Bone marrow (tissue), 2 donors: ENCODE measurements around the gene TBC1D7.

Experiments used
- DNase-seq, 2 donors: peaks; one replicate each; lab custom pipeline; 2025; lab: John Stamatoyannopoulos, UW

The TBC1D7 gene

DNA sequence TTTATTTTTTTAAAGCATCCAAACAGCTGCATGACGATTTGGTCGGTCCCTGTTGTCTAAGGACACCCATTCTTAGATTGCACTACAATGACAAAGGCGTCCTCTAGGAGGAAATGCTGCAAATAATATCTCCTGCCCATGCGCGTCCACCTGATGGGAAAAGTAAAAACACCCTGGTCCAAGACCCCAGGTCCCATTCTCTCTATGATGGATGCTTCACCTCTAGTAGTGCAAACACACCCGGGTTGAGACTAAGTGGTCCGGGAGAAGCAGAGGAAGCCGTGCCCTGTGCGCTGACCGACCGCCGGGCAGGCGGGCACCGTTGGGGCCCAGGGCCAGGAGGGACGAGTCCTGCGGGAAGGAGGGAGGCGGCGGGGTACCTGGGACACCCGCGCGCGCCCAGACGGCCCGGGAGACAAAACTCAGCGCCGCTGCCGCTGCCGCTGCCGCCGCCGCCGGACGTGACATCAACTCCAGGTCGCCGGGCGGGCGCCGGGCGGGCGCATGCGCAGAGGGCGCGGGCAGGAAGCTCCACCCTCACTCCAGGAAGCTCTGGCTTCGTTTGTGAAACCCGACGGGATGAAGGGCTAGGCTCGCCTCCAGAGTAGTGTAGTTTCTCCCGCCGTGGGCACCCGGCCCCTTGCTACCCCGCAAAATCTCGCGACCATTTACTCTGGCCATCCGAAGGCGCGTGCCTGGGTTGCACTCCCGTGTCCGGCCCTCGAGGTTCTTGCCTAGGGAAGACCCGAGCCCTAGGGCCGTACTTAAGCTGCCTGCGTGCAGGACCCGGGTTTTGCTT lies at the start of gene TBC1D7:
TSS of gene TBC1D7 (minus strand) at position 462 of the 799 bp plus-strand sequence. CDS start 1,639 bp downstream, outside the sequence.
- DNase-seq = peak; percentile 79 to 85

DNA sequence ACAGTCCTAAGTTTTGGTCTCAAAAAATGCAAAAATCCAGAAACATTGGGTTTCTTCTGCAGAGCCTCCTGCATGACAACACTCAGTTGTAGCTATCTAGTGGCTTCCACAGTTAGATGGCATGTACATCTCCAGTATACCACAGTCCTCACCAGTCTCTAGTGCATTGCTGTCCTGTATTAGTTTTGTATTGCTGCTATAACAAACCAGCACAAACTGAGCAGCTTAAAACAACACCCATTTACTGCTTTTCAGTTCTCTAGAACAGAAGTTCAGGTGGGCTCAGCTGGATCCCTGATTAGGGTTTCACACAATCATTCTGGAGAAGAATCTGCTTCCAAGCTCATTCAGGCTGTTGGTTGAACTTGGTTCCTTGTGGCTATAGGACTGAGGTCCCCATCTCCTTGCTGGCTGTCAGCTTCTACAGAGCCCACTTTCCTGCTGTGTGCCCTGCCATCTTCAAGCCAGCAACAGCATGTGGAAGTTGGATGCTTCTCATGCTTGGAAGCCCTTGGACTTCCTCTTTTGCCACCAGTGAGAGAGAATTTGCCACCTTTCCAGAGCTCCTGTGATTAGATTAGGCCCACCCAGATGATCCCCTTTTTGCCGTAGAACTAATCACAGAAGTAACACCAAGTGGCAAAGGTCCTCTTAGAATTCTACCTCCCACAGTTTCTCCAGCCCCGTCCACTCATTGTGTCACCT lies 48.9 kb upstream of the TBC1D7 start:
- no peak for DNase-seq

DNA sequence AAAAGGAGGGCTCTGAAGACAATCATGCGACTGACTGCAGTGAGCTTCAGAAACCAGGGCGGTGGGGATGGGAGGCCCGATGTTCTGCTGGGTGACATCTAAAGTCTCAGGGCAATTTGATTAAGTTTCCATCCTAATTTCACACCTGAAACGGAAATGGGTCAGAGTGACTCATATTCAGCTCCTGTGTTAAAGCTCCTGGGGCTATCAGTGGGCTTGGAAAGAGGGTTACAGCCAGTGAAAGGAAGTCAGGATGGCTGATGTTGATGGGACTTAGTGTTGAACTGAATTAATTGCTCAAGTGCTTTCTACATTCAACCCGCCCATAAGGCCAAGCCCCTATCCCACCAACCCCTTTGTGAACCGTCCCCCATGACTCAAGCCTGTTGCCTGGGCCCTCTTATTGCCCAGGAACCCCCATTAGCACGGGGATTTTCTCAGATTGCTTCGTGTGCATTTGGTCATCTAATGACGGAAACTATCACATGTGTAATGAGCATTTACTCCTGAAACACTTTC lies 47.1 kb upstream of the TBC1D7 start:
- DNase-seq = no peak

DNA sequence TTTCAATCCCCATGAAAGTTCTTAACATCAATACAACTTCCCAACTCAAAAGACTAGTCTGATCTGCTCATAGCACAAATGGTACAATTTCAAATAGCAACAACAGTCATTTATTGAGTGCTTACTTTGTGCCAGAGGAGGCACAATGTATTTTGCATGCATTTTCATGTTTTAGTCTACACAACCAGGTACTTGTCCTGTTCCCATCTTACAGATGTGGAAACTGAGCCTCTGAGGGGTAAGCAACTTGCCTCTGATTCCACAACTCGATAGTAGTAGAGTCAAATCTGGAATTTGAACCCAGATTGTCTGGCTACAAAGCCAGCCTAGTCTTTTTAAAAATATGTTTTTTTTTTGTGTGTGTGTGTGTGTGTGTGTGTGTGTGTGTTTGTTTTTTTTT lies 45.6 kb upstream of the TBC1D7 start:
- no peak for DNase-seq

DNA sequence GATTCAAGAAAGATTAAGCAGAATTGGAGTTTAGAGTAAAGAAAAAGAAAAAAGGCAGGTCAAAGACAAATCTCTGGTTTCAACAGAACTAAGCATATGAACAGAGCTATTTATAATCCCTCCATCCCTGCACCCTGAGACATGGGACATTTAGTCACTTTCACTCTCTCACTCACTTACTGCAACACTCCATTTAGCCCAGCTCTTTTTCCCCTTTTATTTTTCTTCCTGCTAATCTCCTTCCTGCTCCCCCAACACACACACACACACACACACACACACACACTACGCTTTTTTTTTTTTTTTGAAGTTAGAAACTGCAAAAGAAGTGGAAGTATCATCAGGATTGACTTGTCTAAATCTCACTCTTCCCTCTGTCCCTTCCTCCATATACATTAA lies 45.1 kb upstream of the TBC1D7 start:
- DNase-seq = peak in 1 of 2 donors; percentile 11

DNA sequence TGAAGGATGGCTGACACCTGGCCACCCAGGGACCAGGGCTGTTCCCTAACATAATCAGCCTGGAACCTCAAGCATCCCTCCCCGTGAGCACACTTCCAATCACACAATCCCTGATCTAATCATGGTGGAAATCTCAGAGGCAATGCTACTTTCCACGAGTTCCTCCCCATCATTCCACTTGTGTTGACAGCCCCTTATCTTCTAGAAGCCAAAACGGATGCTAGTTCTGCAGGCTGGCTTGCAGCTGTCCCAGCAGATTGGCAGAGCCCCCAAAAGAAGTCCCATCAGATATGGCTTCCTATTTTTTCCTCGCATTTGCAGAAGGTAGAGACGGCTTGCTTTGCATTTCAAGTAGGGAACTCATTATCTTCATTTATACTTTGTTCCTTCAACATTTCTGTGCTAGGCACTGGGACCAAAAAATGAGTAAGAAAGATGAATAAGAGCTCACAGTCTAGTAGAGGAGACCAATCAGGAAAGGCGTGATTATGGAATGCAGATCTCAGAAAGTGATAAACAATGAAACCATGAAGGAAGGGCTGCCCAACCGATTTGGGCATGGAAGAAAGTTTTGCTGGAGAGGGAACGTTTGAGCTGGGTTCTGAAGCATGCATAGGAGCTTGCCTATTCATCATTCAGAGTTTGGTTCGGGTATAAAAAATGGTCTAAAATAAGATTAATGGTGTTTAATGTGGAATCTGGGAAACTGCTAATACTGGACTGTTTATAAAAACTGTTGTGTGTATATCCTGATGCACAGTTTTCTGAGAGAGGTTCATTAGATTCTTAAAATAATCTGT lies 44.6 kb upstream of the TBC1D7 start:
- no peak for DNase-seq

DNA sequence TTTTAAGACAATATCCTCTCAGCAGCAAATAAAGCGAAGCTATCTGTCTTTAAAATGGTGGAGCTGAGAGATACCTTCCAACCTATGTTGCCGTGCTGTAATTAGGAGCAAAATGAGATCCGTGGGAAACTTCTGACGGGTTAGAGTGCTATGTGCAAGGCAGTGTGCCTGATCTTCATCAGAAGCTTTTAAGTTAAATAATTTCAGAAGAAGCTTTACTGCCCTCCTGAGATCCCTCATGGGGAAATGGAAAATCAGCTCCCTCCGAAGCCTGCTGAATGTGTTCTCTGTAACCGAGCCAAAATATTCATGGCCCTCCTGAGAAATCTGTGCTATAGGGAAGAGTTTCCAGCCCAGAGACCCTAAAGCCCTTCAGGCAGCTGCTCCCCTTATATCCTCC lies 43.7 kb upstream of the TBC1D7 start:
- no peak for DNase-seq

DNA sequence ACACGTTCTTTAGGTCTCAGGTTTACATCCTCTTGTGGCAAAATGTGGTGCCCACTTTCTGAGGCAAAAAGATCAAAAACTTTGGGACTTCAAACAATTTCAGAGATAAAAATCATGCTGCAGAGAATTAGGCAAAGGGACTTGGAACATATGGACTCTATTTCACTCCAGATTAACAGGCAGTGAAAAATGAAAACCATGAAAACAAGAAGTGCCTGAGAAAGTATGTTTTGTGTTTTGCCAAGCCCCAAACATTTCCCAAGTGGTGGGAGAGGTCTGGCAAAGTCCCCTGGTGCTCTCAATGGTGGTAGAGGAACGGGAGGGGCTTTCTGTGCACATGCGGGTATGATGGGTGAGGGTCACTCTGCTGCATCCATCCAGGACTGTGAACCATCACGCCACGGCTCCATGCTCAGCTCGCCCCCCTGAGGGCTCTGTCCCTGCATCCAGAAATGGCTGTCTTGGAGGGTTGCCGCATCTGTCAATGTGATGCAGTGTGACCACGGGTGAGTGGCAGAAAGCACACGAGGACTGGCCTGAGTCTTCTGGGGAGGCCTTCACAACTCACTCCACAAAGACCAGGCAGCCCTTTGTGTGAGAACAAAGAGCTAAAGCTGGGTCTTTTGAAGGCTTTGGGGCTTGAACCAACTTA lies 43.2 kb upstream of the TBC1D7 start:
- no peak for DNase-seq

DNA sequence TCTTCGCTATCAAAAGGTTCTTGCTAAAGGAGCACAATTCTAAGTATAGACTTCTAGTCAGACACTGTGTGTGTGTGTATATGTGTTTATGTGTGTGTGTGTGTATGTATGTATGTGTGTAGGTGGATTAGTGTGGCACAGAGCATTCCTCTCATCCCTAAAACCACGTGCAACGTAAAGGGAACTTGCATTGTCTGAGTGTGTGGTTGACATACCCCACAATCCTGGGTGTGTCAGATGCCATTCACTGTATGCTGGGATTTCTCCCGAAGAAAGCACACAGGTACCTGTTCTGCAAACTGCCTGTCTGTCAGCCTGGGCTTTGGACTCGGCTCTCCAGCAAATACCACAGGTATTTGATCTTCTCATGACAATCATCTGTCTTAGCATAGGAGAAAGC lies 42.3 kb upstream of the TBC1D7 start:
- no peak for DNase-seq

DNA sequence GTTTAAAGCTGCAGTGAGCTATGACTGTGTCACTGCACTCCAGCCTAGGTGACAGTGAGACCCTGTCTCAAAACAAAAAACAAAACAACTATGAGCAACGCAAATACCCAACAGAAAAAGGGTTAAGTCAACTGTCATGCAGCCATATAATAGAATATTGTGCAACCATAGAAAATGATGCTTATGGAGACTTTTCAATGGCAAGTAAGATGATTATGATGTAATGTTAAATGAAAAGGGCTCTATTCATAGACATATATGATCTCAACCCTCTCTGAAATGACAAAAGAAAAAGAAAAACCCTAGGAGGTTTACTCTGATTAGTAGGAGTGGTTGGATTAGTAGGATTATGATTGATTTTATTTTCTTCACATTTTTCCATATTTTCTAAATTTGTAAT lies 41.3 kb upstream of the TBC1D7 start:
- no peak for DNase-seq

DNA sequence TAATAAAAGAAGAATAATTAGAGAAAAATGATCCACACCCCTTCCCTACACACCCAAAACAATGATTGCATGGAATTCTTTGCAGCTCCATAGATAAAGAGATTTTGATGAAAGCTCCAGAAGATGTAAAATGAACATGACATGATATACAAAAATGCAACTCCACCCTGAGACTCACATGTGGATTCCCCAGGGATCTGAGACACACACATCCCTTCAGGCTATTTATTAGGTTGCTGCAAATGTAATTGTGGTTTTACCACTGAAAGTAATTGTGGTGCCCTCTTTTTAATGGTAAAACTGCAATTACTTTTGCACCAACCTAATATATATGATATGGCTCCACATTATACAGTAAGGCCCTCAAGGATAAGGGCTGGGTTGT lies 40.4 kb upstream of the TBC1D7 start:
- no peak for DNase-seq

DNA sequence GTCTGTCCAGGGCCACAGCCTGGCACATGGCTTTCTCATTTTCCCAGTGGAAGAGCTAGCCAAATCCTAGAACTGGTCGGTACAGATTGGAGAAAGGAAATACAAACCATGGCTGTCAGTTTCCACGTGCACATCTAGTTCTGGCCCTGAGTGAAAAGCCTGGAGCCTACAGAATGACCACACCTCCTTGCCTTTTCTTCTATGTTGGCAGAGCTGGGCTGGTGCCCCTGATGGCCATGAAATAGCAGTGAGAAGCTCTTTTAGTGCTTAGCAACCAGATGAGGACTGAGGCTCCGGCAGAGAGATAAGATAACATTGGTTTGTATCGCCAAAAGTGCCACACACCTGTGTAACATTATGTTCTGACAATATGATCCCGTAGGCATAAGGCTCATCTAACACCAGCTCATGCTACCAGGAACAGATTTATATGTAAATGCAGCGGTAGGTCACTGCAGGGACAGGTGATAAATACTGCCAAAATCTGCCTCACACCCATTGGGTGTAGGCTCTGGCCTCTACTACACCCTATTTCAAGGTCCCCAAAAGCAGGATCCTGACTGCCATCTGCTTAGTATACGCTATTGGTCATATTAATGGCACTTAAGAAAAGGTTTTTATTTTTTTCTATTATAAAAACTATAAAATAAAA lies 39.9 kb upstream of the TBC1D7 start:
- no peak for DNase-seq

DNA sequence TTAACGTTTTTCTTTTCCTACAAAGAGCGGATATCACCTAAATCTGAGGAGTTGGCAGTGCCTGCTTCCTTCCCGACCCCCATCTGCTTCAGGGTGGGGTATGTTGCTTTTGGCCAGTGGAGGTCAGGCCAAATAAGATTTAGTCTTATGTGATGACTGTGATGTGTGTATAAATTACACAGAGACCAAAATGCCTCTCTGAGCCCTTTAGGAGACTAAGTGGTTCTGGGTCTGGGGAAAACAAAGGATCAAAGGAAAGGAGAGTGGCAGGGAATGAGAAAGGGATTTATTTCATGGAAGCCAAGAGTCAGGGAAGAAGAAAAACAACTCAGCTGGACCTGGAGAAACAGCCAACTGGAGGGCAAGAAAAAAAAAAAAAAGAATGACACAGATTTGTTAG lies 39.1 kb upstream of the TBC1D7 start:
- no peak for DNase-seq

DNA sequence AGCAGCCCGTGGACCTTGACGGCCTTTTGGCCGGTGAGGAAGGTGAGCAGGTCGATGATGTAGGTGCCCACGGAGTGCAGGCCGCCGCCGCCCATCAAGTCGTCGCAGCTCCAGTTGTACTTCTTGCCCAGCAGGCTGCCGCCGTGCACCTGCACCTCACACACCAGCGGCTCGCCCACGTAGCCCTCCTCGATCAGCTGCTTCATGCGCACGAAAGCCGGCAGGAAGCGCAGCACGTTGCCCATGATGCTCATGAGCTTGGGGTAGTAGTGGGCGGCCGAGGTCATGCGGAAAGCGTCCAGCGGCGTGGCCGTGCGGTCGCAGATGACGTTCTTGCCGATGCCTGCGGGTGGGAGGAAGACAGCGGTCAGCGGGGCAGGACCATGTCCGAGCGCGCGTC lies 37.0 kb upstream of the TBC1D7 start:
- DNase-seq = no peak

DNA sequence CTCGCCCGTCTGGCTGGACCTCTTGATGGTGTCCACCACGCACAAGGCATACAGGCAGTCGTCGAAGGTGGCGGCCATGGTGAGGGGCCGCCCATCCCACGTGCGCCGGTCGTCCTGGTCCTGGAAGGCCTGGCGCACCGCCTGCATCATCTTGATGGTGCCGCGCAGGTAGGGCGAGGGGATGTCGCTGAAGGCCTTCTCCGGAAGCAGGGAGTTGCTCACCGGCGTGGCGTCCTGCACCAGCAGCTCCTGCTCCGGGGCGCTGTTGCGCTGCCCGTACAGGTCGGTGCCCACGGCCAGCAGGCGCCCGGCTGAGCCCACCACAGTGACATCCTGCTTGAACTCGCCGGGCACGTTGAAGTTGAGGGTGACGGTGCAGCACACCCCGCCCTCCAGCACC lies 36.5 kb upstream of the TBC1D7 start:
- DNase-seq = no peak

DNA sequence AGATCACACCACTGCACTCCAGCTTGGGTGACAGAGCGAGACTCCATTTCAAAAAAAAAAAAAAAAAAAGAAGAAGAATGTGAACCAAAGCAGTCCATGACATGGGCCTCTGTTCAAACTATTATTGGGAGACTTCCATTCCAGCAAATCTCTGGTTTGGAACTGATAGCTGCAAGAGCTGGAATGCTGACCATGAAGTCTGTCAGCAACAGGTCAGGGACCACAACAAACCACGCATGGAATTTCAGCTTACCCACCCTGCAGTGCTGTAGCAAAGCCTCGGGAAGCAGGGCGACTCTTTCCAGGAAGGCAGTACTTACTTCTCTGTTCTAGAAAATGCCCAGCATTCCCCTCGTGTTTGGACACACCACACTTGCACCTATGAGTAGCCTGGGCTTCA lies 34.1 kb upstream of the TBC1D7 start:
- DNase-seq = no peak

DNA sequence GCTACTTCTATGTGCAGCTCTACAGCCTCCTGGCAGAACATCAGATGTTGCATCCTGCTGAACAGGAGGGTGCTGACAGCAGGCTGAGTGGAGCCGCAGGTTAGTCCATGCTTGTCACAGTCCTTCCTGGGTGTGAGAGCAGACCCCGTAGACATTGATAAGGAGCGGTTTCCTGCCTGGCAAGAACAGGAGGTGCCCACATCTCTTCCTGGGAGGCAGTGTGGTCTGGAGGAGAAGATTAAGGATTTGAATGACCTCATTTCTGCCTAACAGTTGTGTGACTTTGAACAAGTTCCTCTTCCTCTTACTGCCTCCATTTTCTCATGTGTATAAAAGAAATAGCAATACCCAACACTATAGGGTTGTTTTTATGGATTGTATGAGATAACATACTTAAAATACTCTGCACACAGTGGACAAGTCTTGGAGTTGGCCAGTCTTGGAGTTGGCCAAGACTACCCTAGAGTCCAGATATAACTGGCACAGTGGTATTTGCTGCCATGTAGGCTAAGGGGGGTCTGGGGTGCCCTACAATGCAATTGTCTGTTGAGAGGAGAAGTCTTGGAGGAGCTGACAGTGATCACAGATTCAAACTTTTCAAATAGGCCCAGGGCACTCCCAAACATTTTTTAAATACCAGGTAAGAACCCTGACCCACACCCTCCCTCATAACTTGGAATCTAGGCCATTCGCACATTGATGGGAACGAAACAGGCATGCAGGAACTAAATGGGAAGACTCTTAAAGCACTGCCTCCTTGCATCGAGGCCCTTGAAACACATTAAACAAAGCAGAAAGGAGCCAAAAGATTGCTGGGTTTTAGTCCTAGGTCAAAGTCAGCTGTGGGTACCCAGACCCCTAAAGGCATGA lies 32.6 kb upstream of the TBC1D7 start:
- peak in 1 of 2 donors; percentile 59 for DNase-seq

DNA sequence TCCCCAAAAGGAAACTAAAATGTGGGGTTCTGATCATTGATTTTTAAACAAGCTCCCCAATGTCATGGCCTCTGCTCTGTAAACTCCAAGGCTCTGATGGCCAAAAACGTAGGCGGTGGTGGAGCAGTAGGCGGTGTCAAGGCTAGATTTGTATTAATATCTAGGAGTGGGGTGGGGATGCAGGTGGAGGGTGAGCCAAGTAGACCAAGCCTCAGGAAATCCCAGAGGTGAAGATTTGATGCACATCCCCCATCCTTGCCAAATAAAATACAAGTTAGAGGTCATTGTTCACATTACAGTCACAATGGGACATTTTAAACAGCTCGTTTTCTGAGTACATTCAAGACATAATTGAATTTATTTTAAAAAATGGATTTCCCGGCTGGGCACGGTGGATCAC lies 30.9 kb upstream of the TBC1D7 start:
- no peak for DNase-seq

DNA sequence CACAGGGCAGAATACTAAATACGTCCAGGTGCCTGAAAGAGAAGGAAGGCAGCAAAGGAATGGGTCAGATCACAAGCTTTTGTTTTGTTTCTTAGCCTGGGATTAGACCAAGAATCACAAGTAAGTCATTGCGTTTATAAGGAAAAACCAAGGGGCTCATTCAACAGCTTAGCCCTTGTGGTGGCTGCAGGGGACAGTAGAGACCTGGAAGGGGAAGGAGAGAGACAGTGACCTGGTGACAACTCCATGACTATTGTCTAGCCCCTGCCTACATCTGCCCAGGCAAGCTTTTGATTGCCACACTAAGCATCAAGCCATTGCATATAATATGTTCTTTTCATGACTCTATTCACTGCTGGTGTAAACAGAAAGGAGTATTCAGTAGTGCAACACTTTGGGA lies 30.2 kb upstream of the TBC1D7 start:
- no peak for DNase-seq

DNA sequence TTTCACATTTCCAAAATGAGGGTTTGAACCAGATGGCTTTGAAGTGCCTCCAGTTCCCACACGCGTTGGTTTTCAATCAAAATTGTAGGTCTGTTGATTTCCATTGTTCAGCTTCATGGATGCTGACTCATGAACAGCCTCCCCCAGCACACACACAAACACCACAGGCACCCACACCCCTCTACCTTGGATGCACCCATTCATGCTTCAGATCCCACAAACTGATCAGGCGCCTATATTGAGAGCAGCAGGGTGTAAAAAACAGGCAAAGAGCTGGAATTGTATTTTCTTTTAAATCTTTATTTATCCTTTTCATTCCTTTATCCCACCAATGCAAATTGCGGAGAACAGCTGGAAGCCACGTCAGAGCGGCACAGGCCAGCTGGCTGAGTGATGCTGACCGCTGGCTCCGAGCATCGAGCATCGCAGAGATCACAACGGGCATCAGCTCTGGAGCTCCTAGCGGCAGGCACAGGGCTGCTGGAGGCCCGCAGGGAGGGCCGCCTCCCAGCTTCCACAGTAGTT lies 29.3 kb upstream of the TBC1D7 start:
- DNase-seq = no peak
